GM19452 (cell line): ENCODE results near the gene PLCB1.

Experiments used
- ATAC-seq: cut with Tn5 transposase; IDR thresholded peaks from one replicate; pipeline ENCODE4 v1.9.1; 2021; ENCODE audit not compliant: unreplicated experiment

The PLCB1 gene

GRCh38 chr20:8394308-8394945 is 262.4 kb downstream of the PLCB1 start:
- ATAC-seq, result peak; percentile 81

DNA sequence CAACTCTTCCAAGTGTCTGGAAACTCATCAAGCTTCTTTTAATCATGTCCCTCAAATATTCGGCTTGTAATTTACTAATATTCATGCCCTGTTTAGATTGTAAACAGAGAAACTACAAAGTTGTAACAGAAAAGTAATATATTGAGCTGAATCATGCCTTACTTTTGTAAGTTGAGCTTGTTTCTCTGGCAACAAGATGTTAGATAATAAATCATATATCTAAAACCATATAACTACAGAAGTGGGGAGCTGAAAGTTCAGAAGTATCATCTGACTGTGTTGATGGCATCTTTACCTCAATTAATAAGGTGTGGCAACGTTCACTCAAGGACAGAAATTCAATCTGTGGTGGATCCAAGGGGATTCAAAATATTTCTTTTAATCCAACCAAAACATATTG is 263.9 kb downstream of the PLCB1 start:
- no peak for ATAC-seq

DNA sequence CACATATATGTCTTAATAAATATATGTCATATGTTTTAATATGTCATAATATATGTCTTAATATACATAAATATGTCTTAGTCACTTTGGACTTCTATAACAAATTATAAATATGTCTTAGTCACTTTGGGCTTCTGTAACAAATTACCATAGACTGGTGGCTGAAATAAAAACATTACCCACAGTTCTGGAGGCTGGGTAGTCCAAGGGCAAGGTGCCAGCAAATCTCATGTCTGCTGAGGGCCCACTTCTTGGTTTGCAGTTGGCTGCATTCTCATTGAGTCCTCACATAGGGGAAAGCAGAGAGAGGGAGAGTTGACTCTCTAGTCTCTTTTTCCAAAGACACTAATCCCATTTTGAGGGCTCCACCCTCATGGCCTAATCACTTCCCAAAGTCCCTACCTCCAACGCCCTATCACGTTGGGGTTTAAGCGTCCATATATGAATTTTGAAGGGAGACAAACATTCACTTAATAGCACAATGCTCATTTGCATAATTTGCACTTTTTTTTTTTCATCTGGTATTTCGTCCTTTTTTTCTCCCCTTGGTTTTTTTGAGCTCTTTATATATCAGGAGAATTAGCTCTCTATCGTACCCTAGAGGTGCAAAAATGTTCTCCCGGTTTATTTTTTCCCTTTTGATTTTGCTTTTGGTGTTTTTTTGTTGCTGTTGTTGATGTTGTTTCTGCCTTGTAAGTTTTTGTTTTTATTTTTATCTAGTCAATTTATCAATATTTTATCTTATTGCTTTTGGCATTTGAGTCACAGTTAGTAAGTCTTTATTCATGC is 266.4 kb downstream of the PLCB1 start:
- ATAC-seq, result no peak

DNA sequence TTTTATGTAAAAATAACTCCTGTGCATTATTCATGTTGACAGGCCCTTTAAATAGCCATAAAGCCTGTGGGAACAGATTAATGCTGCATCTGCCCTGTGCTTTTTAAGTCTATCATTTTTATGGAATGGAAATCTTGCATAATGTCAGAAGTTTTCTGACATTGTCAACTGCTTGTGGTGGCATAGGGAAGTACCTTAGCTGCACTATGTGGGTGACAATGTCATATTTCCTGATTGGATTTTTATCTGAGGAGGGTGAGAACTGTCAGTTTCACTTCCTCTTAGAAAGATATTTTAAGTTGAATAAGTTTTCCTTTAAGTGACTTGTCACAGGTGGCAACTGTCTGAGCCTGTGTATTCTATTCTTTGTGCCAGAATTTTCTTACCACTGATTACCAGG is 267.9 kb downstream of the PLCB1 start:
- ATAC-seq, result peak; percentile 99

DNA sequence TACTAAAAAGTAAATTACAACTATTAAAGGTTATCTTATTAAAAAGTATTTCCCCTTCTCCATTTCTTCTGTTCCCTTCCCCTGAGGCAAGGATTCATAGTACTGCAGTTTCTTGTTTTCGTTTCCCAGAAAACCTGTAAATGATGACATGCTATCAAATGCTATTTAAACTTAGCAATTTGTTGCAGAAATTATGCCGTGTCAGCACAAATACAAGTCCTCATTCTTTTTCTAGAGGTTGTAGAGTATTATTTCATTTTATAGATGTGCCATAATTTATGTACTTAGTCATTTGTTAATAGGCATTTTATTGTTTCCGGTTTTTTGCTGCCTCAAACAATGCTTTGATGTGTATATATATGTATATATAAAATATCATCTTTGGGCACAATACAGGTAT is 268.4 kb downstream of the PLCB1 start:
- ATAC-seq, result no peak

DNA sequence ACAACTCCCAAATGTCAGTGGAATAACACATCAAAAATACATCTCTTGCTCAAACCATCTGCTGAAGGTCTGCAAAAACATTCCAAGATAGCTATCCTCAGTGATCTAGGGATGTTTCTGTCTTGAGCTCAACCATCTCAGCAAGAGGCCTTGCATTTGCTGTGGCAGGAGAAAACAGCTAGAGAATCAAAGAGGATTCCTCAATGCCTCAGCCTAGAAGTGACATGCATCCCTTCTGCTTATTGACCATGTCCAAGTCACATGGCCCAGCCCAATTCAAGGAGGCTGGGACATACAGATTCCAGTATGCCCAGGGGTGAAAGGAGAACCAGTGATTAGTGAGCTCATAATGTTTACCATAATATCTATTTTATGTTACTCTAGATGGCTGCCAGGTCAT is 269.5 kb downstream of the PLCB1 start:
- no peak for ATAC-seq

DNA sequence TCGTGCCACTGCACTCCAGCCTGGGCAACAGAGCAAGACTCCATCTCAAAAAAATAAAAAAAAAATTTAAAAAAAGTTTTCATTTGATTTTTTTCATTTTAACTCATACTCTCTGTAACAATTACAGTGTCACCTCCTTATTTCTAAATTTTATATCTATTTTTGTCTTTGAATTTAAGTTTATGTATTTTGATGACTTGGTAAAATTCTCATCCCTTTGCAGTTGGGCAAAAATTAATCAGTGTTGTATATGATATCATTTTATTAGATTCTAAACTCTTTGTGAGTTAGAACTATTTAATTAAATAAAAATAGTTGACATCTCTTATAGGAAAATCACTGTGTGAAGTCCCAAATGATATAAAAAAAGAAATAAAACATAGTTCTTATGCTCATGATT is 270.7 kb downstream of the PLCB1 start:
- ATAC-seq, result no peak

- no peak for ATAC-seq
These were observed 273.0 kb downstream of the PLCB1 start for GRCh38 chr20:8404912-8405635.

GRCh38 chr20:8406391-8406790 is 274.3 kb downstream of the PLCB1 start:
- ATAC-seq, result no peak

DNA sequence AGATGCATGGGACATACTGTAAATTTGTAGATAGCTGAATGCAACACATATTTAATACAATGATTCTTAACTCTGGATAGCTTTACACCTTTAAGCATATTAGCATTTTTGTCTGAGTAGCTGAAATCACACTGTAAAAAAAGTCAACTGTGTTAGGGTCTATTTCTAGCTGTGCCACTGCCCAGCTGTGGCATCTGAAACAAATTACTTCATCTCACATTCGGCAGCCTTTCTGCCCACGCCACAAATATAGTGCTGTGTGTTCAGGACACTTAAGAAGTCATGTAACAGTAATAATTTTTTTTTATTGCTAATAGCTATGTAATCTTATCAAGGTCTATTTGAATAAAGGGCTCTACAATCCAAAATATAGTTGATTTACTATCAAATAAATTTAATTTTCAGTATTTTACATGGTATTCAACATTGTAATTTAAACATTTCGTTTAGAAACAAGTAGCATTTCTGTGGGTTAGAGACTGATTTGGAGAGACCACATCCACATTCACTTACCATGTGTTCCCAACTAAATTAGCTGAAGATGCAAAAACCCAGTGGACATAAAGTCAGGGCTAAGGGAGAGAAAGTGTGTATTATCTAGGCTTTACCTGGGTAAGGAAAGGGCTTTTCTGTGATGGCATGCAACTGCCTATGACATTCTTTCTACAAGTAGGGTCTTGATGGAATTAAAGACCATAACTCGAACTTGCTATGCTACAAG is 276.7 kb downstream of the PLCB1 start:
- no peak for ATAC-seq

GRCh38 chr20:8413691-8414090 is 281.6 kb downstream of the PLCB1 start:
- ATAC-seq, result no peak

- ATAC-seq, result no peak
These were observed 282.7 kb downstream of the PLCB1 start for GRCh38 chr20:8414586-8415274.

- ATAC-seq, result no peak
These were observed 289.9 kb downstream of the PLCB1 start for GRCh38 chr20:8421981-8422380.

- no peak for ATAC-seq
These were observed 291.4 kb downstream of the PLCB1 start for GRCh38 chr20:8423482-8423881.

DNA sequence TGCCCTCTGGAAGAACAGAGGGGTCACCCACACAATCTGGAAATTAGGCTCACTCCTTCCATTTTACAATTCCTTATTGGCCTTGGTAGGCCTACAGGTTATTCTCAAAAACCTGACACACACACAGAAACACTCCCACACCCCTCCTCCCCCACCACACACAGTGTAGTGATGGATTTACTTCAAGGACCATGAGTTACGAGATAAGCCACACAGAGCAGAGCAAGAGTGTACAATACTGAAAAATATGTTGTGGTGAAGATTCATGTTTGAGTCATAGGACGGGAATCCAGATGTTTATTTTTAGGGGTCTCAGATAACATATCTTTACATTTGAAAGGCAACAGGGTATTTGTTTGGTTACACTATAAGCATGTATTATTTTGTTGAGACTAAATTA is 291.9 kb downstream of the PLCB1 start:
- ATAC-seq, result no peak

- ATAC-seq, result no peak
These were observed 292.9 kb downstream of the PLCB1 start for GRCh38 chr20:8425016-8425415.

- no peak for ATAC-seq
These were observed 293.7 kb downstream of the PLCB1 start for GRCh38 chr20:8425802-8426201.

DNA sequence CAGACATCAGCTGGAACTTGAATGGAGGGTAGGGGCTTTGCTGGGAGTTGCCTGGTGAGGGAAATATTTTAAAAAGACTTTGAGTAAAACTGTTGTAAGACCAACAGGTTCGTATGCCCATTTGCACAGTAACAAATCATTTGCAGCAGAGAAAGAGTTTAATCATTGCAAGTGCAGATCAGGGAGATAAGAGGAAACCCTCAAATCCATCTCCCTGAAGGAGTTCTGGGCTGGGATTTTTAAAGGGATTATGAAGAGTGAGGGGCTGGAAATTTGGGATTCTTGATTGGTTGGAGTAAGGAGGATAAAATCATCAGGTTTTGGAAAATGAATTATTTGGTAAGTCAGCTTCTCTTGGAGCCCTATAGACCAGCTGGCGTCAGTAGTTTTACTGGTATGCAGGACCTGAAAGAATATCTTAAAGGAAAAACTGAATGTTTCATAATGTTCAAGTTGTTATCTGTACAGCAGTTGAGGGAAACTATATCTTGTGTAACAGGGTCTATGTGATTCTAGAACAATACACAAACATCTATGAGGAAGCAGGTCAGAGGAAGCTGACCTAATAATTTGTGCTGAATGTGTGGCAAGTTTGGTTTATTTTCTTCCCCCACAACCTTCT is 295.5 kb downstream of the PLCB1 start:
- no peak for ATAC-seq

GRCh38 chr20:8428988-8429387 is 296.9 kb downstream of the PLCB1 start:
- no peak for ATAC-seq
